GM23338 (cell line): ENCODE data around the gene TECTB. TPM values are rescaled to one million over a fixed set of nuclear protein-coding genes. Genes with fewer than 3 reads are reported as not detected.

Experiments
- ATAC-seq: fragments of 200-7000 bp; cut with Tn5 transposase; 3 replicates; pipeline ENCODE4 v1.9.1; 2020
- DNase-seq: peaks from one replicate; pipeline ENCODE4 v3.0.0-alpha.2; 2015; ENCODE audit warnings: low spot score
- H2AFZ ChIP-seq: fragments of 200-600 bp; sonication (generic); 2 replicates; pipeline ENCODE4 v1.8.0; 2016; ENCODE audit warnings: antibody characterized with exemption, mild to moderate bottlenecking, moderate library complexity
- H3F3A ChIP-seq: fragments of 200-600 bp; sonication (generic); replicated peaks from 2 replicates; pipeline ENCODE4 v1.8.0; 2017; ENCODE audit warnings: antibody characterized with exemption, mixed run types, low read depth
- H3K27ac ChIP-seq: fragments of 200-600 bp; sonication (generic); 2 replicates; pipeline ENCODE4 v1.6.1; 2016; ENCODE audit warnings: low read depth
- H3K27me3 ChIP-seq: fragments of 200-600 bp; sonication (generic); 2 replicates; pipeline ENCODE4 v1.8.0; 2016; ENCODE audit warnings: mild to moderate bottlenecking, mixed run types, moderate library complexity; ENCODE audit not compliant: insufficient read depth
- H3K36me3 ChIP-seq: fragments of 200-600 bp; sonication (generic); 2 replicates; pipeline ENCODE4 v1.8.0; 2016; ENCODE audit warnings: mild to moderate bottlenecking; ENCODE audit not compliant: insufficient read depth
- H3K4me1 ChIP-seq: fragments of 200-600 bp; sonication (generic); 2 replicates; pipeline ENCODE4 v1.8.0; 2016; ENCODE audit warnings: mild to moderate bottlenecking, moderate library complexity; ENCODE audit not compliant: insufficient read depth
- H3K4me2 ChIP-seq: fragments of 200-600 bp; sonication (generic); 2 replicates; pipeline ENCODE4 v1.7.1; 2017; ENCODE audit warnings: mixed run types
- H3K4me3 ChIP-seq: fragments of 200-600 bp; sonication (generic); 2 replicates; pipeline ENCODE4 v1.6.1; 2016; ENCODE audit warnings: mixed run types
- H3K79me2 ChIP-seq: fragments of 200-600 bp; sonication (generic); replicated peaks from 2 replicates; pipeline ENCODE4 v1.8.0; 2017; ENCODE audit warnings: mild to moderate bottlenecking; ENCODE audit not compliant: insufficient read depth
- H3K9me2 ChIP-seq: fragments of 200-600 bp; sonication (generic); 2 replicates; pipeline ENCODE4 v1.8.0; 2017; ENCODE audit not compliant: insufficient read depth
- H4K20me1 ChIP-seq: fragments of 200-600 bp; sonication (generic); replicated peaks from 2 replicates; pipeline ENCODE4 v1.8.0; 2017; ENCODE audit warnings: mild to moderate bottlenecking; ENCODE audit not compliant: insufficient read depth
- H3K27ac Mint-ChIP-seq: 2 replicates; pipeline ENCODE4 v1.8.0; 2020; ENCODE audit warnings: inconsistent platforms, mild to moderate bottlenecking, moderate library complexity, mixed read lengths
- H3K27me3 Mint-ChIP-seq: 3 replicates; pipeline ENCODE4 v1.8.0; 2022; ENCODE audit warnings: low read depth, mild to moderate bottlenecking, moderate library complexity, mixed read lengths, inconsistent platforms; ENCODE audit not compliant: insufficient read depth, poor library complexity
- H3K36me3 Mint-ChIP-seq: 3 replicates; pipeline ENCODE4 v1.8.0; 2021; ENCODE audit warnings: low read depth, mild to moderate bottlenecking, inconsistent platforms, moderate library complexity, mixed read lengths
- H3K4me1 Mint-ChIP-seq: 3 replicates; pipeline ENCODE4 v1.8.0; 2020; ENCODE audit warnings: mild to moderate bottlenecking, inconsistent platforms, mixed read lengths
- H3K4me3 Mint-ChIP-seq: 3 replicates; pipeline ENCODE4 v1.8.0; 2021; ENCODE audit warnings: moderate library complexity, mild to moderate bottlenecking, inconsistent platforms, mixed read lengths
- H3K9me3 Mint-ChIP-seq: 3 replicates; pipeline ENCODE4 v1.8.0; 2020; ENCODE audit warnings: moderate library complexity, mild to moderate bottlenecking, inconsistent platforms, mixed read lengths
- ETS1 ChIP-seq: IDR thresholded peaks from 2 replicates; pipeline ENCODE4 v1.6.1; 2016; ENCODE audit warnings: antibody characterized with exemption
- EZH2phosphoT487 ChIP-seq: fragments of 200-600 bp; sonication (generic); IDR thresholded peaks from one replicate; pipeline ENCODE4 v1.8.1; 2018; ENCODE audit warnings: antibody characterized with exemption; ENCODE audit not compliant: unreplicated experiment
- JUNB ChIP-seq: IDR thresholded peaks from one replicate; pipeline ENCODE4 v1.6.1; 2016; ENCODE audit warnings: antibody characterized with exemption; ENCODE audit not compliant: unreplicated experiment
- STAT1 ChIP-seq: IDR thresholded peaks from one replicate; pipeline ENCODE4 v1.6.1; 2016; ENCODE audit warnings: antibody characterized with exemption; ENCODE audit not compliant: unreplicated experiment
- ZNF114 ChIP-seq: fragments of 250-450 bp; sonication (Bioruptor Pico); IDR thresholded peaks from 2 replicates; pipeline ENCODE4 v1.5.0; 2020; ENCODE audit warnings: mild to moderate bottlenecking, moderate library complexity
- polyA plus RNA-seq: library from polyadenylated mRNA; unstranded; fragments of >200 nt; fragmentation: Nextera tagmentation; extraction: Ambion mirVana; gene quantifications from 2 replicates; pipeline ENCODE4 v1.2.1, GENCODE V29; 2016
- total RNA-seq: library from RNA; depleted of rRNA; stranded (reverse); fragments of >200 nt; shearing (Covaris generic); gene quantifications from 2 replicates; pipeline ENCODE4 v1.2.3, GENCODE V29; 2014
- TF ChIP-seq, protein P1 (sequence below): IDR thresholded peaks from one replicate; pipeline ENCODE4 v1.6.1; 2018; ENCODE audit warnings: antibody characterized with exemption; ENCODE audit not compliant: unreplicated experiment
- TF ChIP-seq, protein P2 (sequence below), 2 experiments: fragments of 200-600 bp in 1 of 2; sonication (generic) in 1 of 2; conservative IDR thresholded peaks; 2 replicates each; pipeline versions ENCODE4 v1.5.1 to v1.6.1; 2016 to 2017; ENCODE audit warnings: antibody characterized with exemption in 2 of 2, low read depth in 2 of 2, mild to moderate bottlenecking in 2 of 2, moderate library complexity in 1 of 2
- TF ChIP-seq, protein P3 (sequence below): fragments of 250-450 bp; sonication (Bioruptor Pico); IDR thresholded peaks from 2 replicates; pipeline ENCODE4 v1.5.0; 2020; ENCODE audit warnings: mild to moderate bottlenecking, moderate library complexity

Gene TECTB
- total and polyA plus RNA-seq, 2 experiments from 2014 or later, result not detected

DNA sequence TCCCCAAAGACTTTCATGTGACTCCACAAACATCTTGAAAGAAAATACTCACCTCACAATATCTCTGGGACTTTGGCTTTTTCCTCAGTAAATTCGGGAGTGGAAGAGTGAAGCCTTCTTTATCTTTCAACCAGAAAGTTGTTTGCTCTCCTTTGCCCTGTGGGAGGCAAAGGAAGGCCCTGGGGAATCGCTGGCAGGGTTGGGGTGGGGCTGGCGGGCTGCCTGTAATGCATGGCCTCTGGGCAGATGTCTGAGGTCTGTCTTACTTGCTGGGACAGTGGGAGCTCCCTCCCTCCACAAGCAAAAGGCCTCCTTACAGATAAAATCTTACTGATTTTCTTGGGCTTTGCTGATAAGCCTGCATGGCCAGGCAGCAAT, 24.9 kb downstream of the TECTB start (continued):
- TF ChIP-seq, protein P1, sequence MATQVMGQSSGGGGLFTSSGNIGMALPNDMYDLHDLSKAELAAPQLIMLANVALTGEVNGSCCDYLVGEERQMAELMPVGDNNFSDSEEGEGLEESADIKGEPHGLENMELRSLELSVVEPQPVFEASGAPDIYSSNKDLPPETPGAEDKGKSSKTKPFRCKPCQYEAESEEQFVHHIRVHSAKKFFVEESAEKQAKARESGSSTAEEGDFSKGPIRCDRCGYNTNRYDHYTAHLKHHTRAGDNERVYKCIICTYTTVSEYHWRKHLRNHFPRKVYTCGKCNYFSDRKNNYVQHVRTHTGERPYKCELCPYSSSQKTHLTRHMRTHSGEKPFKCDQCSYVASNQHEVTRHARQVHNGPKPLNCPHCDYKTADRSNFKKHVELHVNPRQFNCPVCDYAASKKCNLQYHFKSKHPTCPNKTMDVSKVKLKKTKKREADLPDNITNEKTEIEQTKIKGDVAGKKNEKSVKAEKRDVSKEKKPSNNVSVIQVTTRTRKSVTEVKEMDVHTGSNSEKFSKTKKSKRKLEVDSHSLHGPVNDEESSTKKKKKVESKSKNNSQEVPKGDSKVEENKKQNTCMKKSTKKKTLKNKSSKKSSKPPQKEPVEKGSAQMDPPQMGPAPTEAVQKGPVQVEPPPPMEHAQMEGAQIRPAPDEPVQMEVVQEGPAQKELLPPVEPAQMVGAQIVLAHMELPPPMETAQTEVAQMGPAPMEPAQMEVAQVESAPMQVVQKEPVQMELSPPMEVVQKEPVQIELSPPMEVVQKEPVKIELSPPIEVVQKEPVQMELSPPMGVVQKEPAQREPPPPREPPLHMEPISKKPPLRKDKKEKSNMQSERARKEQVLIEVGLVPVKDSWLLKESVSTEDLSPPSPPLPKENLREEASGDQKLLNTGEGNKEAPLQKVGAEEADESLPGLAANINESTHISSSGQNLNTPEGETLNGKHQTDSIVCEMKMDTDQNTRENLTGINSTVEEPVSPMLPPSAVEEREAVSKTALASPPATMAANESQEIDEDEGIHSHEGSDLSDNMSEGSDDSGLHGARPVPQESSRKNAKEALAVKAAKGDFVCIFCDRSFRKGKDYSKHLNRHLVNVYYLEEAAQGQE, result no peak
- no peak for TF ChIP-seq ZNF114 (CRISPR knock-in tag)
- TF ChIP-seq STAT1, result no peak
- no peak for TF ChIP-seq EZH2phosphoT487
- no peak for TF ChIP-seq JUNB
- TF ChIP-seq, protein P2, sequence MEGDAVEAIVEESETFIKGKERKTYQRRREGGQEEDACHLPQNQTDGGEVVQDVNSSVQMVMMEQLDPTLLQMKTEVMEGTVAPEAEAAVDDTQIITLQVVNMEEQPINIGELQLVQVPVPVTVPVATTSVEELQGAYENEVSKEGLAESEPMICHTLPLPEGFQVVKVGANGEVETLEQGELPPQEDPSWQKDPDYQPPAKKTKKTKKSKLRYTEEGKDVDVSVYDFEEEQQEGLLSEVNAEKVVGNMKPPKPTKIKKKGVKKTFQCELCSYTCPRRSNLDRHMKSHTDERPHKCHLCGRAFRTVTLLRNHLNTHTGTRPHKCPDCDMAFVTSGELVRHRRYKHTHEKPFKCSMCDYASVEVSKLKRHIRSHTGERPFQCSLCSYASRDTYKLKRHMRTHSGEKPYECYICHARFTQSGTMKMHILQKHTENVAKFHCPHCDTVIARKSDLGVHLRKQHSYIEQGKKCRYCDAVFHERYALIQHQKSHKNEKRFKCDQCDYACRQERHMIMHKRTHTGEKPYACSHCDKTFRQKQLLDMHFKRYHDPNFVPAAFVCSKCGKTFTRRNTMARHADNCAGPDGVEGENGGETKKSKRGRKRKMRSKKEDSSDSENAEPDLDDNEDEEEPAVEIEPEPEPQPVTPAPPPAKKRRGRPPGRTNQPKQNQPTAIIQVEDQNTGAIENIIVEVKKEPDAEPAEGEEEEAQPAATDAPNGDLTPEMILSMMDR (conservative IDR thresholded peaks at IDR 0.05; ENCODE audit: low read depth in 2 of 2), result no peak

- no peak for ATAC-seq
- H3F3A ChIP-seq, result no peaks in the 10 kb centered on the region
- H3K4me3 ChIP-seq, result no peak overlapping the region
- H3K27ac Mint-ChIP-seq, result no peak overlapping the region
- no peaks in the 10 kb centered on the region for H3K9me2 ChIP-seq
- no peaks in the 10 kb centered on the region for H3K9me3 Mint-ChIP-seq
- H3K79me2 ChIP-seq, result no peaks in the 10 kb centered on the region
- H2AFZ ChIP-seq, result no peak overlapping the region
- H3K4me3 Mint-ChIP-seq, result no peak overlapping the region
- no peak overlapping the region for H3K4me2 ChIP-seq
- H3K4me1 Mint-ChIP-seq, result peaks cover 4% of the 10 kb centered on the region; the same call in 2 of the 3 replicates
- peaks cover 2% of the 10 kb centered on the region for H3K27me3 Mint-ChIP-seq
- H4K20me1 ChIP-seq, result no peaks in the 10 kb centered on the region
- DNase-seq, result no peak
- H3K27ac ChIP-seq, result no peak overlapping the region
- H3K36me3 ChIP-seq, result no peaks in the 10 kb centered on the region
- no peaks in the 10 kb centered on the region for H3K36me3 Mint-ChIP-seq
- H3K4me1 ChIP-seq, result peaks cover 5% of the 10 kb centered on the region; the same call in 1 of the 2 replicates
- H3K27me3 ChIP-seq, result no peaks in the 10 kb centered on the region
- TF ChIP-seq ETS1 (no peak), ZNF114 (CRISPR knock-in tag) (no peak)
- TF ChIP-seq, protein P1, result no peak
- TF ChIP-seq, protein P3, sequence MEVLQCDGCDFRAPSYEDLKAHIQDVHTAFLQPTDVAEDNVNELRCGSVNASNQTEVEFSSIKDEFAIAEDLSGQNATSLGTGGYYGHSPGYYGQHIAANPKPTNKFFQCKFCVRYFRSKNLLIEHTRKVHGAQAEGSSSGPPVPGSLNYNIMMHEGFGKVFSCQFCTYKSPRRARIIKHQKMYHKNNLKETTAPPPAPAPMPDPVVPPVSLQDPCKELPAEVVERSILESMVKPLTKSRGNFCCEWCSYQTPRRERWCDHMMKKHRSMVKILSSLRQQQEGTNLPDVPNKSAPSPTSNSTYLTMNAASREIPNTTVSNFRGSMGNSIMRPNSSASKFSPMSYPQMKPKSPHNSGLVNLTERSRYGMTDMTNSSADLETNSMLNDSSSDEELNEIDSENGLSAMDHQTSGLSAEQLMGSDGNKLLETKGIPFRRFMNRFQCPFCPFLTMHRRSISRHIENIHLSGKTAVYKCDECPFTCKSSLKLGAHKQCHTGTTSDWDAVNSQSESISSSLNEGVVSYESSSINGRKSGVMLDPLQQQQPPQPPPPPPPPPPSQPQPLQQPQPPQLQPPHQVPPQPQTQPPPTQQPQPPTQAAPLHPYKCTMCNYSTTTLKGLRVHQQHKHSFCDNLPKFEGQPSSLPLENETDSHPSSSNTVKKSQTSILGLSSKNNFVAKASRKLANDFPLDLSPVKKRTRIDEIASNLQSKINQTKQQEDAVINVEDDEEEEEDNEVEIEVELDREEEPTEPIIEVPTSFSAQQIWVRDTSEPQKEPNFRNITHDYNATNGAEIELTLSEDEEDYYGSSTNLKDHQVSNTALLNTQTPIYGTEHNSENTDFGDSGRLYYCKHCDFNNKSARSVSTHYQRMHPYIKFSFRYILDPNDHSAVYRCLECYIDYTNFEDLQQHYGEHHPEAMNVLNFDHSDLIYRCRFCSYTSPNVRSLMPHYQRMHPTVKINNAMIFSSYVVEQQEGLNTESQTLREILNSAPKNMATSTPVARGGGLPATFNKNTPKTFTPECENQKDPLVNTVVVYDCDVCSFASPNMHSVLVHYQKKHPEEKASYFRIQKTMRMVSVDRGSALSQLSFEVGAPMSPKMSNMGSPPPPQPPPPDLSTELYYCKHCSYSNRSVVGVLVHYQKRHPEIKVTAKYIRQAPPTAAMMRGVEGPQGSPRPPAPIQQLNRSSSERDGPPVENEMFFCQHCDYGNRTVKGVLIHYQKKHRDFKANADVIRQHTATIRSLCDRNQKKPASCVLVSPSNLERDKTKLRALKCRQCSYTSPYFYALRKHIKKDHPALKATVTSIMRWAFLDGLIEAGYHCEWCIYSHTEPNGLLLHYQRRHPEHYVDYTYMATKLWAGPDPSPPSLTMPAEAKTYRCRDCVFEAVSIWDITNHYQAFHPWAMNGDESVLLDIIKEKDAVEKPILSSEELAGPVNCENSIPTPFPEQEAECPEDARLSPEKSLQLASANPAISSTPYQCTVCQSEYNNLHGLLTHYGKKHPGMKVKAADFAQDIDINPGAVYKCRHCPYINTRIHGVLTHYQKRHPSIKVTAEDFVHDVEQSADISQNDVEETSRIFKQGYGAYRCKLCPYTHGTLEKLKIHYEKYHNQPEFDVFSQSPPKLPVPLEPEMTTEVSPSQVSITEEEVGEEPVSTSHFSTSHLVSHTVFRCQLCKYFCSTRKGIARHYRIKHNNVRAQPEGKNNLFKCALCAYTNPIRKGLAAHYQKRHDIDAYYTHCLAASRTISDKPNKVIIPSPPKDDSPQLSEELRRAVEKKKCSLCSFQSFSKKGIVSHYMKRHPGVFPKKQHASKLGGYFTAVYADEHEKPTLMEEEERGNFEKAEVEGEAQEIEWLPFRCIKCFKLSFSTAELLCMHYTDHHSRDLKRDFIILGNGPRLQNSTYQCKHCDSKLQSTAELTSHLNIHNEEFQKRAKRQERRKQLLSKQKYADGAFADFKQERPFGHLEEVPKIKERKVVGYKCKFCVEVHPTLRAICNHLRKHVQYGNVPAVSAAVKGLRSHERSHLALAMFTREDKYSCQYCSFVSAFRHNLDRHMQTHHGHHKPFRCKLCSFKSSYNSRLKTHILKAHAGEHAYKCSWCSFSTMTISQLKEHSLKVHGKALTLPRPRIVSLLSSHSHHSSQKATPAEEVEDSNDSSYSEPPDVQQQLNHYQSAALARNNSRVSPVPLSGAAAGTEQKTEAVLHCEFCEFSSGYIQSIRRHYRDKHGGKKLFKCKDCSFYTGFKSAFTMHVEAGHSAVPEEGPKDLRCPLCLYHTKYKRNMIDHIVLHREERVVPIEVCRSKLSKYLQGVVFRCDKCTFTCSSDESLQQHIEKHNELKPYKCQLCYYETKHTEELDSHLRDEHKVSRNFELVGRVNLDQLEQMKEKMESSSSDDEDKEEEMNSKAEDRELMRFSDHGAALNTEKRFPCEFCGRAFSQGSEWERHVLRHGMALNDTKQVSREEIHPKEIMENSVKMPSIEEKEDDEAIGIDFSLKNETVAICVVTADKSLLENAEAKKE (CRISPR knock-in tag), result no peak
Observed at GRCh38 chr10:112311481-112311880, 28.3 kb downstream of the TECTB start.
